K562 (cell line): ENCODE results near the gene C16orf92. TPM values are rescaled to one million over a fixed set of nuclear protein-coding genes. Genes with fewer than 3 reads are reported as not detected.

ENCODE experiments used
- BCL6 ChIP-seq: fragments of 250-450 bp; sonication (Bioruptor Pico); IDR thresholded peaks from 2 replicates; pipeline ENCODE4 v1.4.0; 2020
- BHLHE40 ChIP-seq: IDR thresholded peaks from 2 replicates; pipeline ENCODE4 v1.6.1; 2011; ENCODE audit warnings: low read length, improper control_type of control experiment
- ERF ChIP-seq: fragments of 450-650 bp; formaldehyde crosslinking; IDR thresholded peaks from 2 replicates; pipeline ENCODE4 v1.4.0; 2020; ENCODE audit warnings: mild to moderate bottlenecking, mixed read lengths
- EWSR1 ChIP-seq: fragments of 450-650 bp; IDR thresholded peaks from 2 replicates; pipeline ENCODE4 v1.6.1; 2018; ENCODE audit warnings: borderline replicate concordance, mild to moderate bottlenecking, low read depth, moderate library complexity; ENCODE audit not compliant: partially characterized antibody
- KAT2B ChIP-seq: IDR thresholded peaks from one replicate; pipeline ENCODE4 v1.6.1; 2012; ENCODE audit warnings: low read depth, mild to moderate bottlenecking, control low read depth, inconsistent platforms, low read length, moderate library complexity
- MNT ChIP-seq, 2 experiments: fragments of 450-650 bp; conservative IDR thresholded peaks; 2 replicates each; pipeline ENCODE4 v1.6.1; 2017; ENCODE audit warnings: mild to moderate bottlenecking in 2 of 2, moderate library complexity in 2 of 2
- POLR2AphosphoS5 ChIP-seq: IDR thresholded peaks from 2 replicates; pipeline ENCODE4 v1.6.1; 2011; ENCODE audit warnings: mild to moderate bottlenecking, low read depth, low read length, moderate library complexity; ENCODE audit not compliant: control insufficient read depth, insufficient read depth
- RAD21 ChIP-seq, 2 experiments: fragments of 250-450 bp in 1 of 2; fragments of 450-650 bp in 1 of 2; sonication (Bioruptor Pico) in 1 of 2; formaldehyde crosslinking in 1 of 2; IDR thresholded peaks in 1 of 2; conservative IDR thresholded peaks in 1 of 2; 2 replicates each; pipeline versions ENCODE4 v1.4.0 to v1.8.0; 2020 to 2022; ENCODE audit warnings: mild to moderate bottlenecking in 2 of 2, moderate library complexity in 1 of 2
- REST ChIP-seq, 2 experiments: fragments of 450-650 bp; formaldehyde crosslinking in 1 of 2; IDR thresholded peaks; 2 replicates each; pipeline versions ENCODE4 v1.4.0 to v1.6.1; 2014 to 2020; ENCODE audit warnings: mild to moderate bottlenecking in 2 of 2, borderline replicate concordance in 1 of 2, low read depth in 1 of 2
- RFX1 ChIP-seq: fragments of 450-650 bp; IDR thresholded peaks from 2 replicates; pipeline ENCODE4 v1.6.1; 2016; ENCODE audit warnings: mild to moderate bottlenecking, moderate library complexity
- SAFB ChIP-seq: fragments of 200-400 bp; formaldehyde crosslinking; IDR thresholded peaks from 2 replicates; pipeline ENCODE4 v1.6.1; 2017; ENCODE audit warnings: low read depth, low read length, borderline replicate concordance
- TFAP4 ChIP-seq: sonication (generic); formaldehyde crosslinking; IDR thresholded peaks from 2 replicates; pipeline ENCODE4 v1.8.0; 2022; ENCODE audit warnings: missing genetic modification reagents, mild to moderate bottlenecking, moderate library complexity, borderline replicate concordance
- U2AF1 ChIP-seq: fragments of 200-400 bp; formaldehyde crosslinking; optimal IDR thresholded peaks from 2 replicates; pipeline ENCODE3; 2017; ENCODE audit warnings: mild to moderate bottlenecking, low read depth, low read length, moderate library complexity
- ZNF124 ChIP-seq: sonication (generic); formaldehyde crosslinking; IDR thresholded peaks from 2 replicates; pipeline ENCODE4 v1.8.1; 2022; ENCODE audit warnings: missing genetic modification reagents
- ZNF830 ChIP-seq: fragments of 250-450 bp; sonication (Bioruptor Pico); IDR thresholded peaks from 2 replicates; pipeline ENCODE4 v1.5.0; 2021; ENCODE audit warnings: mild to moderate bottlenecking
- polyA plus RNA-seq, 8 experiments: library from polyadenylated mRNA; depleted of rRNA in 4 of 8; stranded (reverse) in 5 of 8; unstranded in 3 of 8; fragments of >200 nt; fragmentation: Nextera tagmentation in 2 of 8; fragmentation: Illumina TruSeq in 1 of 8; extraction: Ambion mirVana in 2 of 8; extraction: Trizol in 1 of 8; gene quantifications; 2 replicates each; pipeline versions ENCODE4 v1.2.1 to v1.2.3, GENCODE V29; 2011 to 2014; ENCODE audit warnings: inconsistent platforms in 1 of 8, missing spikeins in 1 of 8
- total RNA-seq, 7 experiments: library from RNA; depleted of rRNA in 6 of 7; stranded (reverse); fragments of >200 nt in 6 of 7; fragmentation: Illumina TruSeq in 2 of 7; extraction: Trizol in 2 of 7; gene quantifications; 2 replicates each; pipeline versions ENCODE4 v1.2.1 to v1.2.3, GENCODE V29; 2011 to 2021; ENCODE audit warnings: low replicate concordance in 1 of 7

The C16orf92 gene
- total and polyA plus RNA-seq, 9 of the 15 experiments (the other 6 are each of a cell fraction or from before 2014, with no cell fraction given) = not detected

DNA sequence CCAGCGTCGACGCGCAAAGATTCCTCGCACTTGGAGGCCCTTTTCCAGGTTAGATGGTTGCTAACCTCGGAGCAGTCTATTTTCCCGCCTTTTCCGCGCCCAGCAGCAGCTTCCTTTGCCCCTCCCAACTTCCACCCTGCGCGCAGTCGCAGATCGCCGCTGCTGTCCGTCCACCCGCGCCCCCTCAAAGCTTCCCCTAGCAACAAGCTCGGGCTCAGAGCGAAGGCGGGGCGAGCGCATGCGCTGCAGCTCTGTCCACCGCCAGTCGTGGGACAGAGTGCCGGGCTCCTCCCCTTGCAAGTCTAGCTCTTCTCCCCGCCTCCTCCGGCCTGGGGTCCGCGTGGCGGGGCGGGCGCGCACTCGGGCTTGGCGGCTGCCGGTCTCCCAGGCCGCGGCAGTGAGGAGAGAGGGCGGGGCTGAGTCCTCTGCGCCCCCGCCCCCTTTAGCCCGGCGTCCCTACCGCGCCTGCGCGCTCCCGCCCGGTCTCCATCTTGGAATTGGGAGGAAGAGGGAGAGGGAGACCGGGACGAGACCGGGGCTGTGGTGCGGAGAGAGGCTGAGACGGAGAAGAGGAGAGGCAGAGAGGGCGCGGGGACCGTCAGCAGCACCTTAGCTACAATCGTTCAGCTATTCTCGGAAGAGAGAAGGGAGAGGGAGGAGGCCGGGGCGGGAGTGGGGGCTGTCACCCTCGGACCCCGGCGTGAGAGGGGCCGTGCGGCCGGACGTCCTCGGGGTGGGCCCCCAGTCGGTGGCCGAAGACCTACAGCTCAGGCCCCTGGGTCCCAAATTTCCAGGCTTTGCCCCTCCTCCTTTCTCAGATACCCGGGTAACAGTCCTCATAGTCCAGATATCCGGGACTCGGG is 49.4 kb upstream of the C16orf92 start, which contains the start of gene TAOK2 (continued):
- TF ChIP-seq REST (IDR thresholded peaks at IDR 0.05; ENCODE audit: borderline replicate concordance) = no peak; the same call in 1 of the 2 replicates
- peak; percentile 65; the same call in 1 of the 2 replicates for TF ChIP-seq REST (CRISPR knock-in tag; IDR thresholded peaks at IDR 0.05; ENCODE audit: low read depth)
- no peak for TF ChIP-seq U2AF1
- TF ChIP-seq MNT (conservative IDR thresholded peaks at IDR 0.05) = peak; percentile 84 to 90
- TF ChIP-seq EWSR1 = no peak
- TF ChIP-seq KAT2B = no peak
- peak; percentile 85 for TF ChIP-seq POLR2AphosphoS5
- TF ChIP-seq RAD21 (CRISPR knock-in tag; conservative IDR thresholded peaks at IDR 0.05 in 1 of 2, IDR thresholded peaks at IDR 0.05 in 1 of 2) = 0 out of 4 replicates have a peak, but pooled peaks of 1 of the 2 experiments have one; percentile 3
- peak; percentile 86 for TF ChIP-seq TFAP4
- TF ChIP-seq ERF (CRISPR knock-in tag) = peak; percentile 66; the same call in 1 of the 2 replicates
- no peak for TF ChIP-seq ZNF124 (CRISPR knock-in tag)
- 0 out of 2 replicates have a peak, but pooled peaks have one; percentile 35 for TF ChIP-seq SAFB
- TF ChIP-seq BHLHE40 = 0 out of 2 replicates have a peak, but pooled peaks have one; percentile 16
- no peak for TF ChIP-seq BCL6 (CRISPR knock-in tag)
- 0 out of 2 replicates have a peak, but pooled peaks have one; percentile 49 for TF ChIP-seq ZNF830 (CRISPR knock-in tag)
- TF ChIP-seq RFX1 = peak; percentile 94
